Endothelial cell of umbilical vein (primary cell): ENCODE data around the gene LACTBL1. TPM values are rescaled to one million over a fixed set of nuclear protein-coding genes. Genes with fewer than 3 reads are reported as not detected.
A peak's percentile ranks its signal among the peaks of the same experiment; 100 is the strongest.

Source experiments
- BruUV-seq: library from RNA; stranded (reverse); fragments of 400-500 nt; replicated peaks from 2 replicates; lab custom pipeline; 2021; lab: Mats Ljungman, UMichigan
- CTCF ChIA-PET: fragments of 300-600, 350-600 bp; sonication (Branson Sonifier 250); formaldehyde crosslinking; loops from one replicate; lab custom pipeline; 2021; ENCODE audit warnings: antibody characterized with exemption, inconsistent platforms; lab: Charles Lee
- POLR2A ChIA-PET: fragments of 300-600, 350-600 bp; sonication (Branson Sonifier 250); formaldehyde crosslinking; loops from one replicate; lab custom pipeline; 2021; ENCODE audit warnings: antibody characterized with exemption, inconsistent platforms; lab: Charles Lee
- DNase-seq: peaks from one replicate; pipeline ENCODE4 v3.0.0-alpha.2; 2011; ENCODE audit warnings: low read depth, low spot score
- FAIRE-seq: peaks from 2 replicates; lab custom pipeline; 2011; peaks lifted over from hg19 to GRCh38; lab: Jason Lieb, UNC
- H2AFZ ChIP-seq: 2 replicates; pipeline ENCODE4 v1.6.0; 2012; ENCODE audit warnings: low read depth, low read length, control low read depth, inconsistent platforms
- H3K27ac ChIP-seq: 2 replicates; pipeline ENCODE4 v1.5.1; 2011; ENCODE audit warnings: low read depth, mild to moderate bottlenecking, control low read depth, low read length, moderate library complexity; ENCODE audit not compliant: insufficient read depth
- H3K27me3 ChIP-seq, 2 experiments: 2 replicates each; pipeline versions ENCODE4 v1.6.0 to v1.6.1; 2011; ENCODE audit warnings: low read length in 2 of 2, mixed read lengths in 1 of 2; ENCODE audit not compliant: control insufficient read depth in 2 of 2, insufficient read depth in 2 of 2
- H3K36me3 ChIP-seq, 2 experiments: 2 replicates in 1 of 2; 3 replicates in 1 of 2; pipeline ENCODE4 v1.5.1; 2011; ENCODE audit warnings: low read length in 2 of 2, mild to moderate bottlenecking in 1 of 2, moderate library complexity in 1 of 2; ENCODE audit not compliant: control insufficient read depth in 2 of 2, insufficient read depth in 2 of 2; ENCODE audit errors: extremely low read depth in 1 of 2
- H3K4me1 ChIP-seq: 3 replicates; pipeline ENCODE4 v1.5.1; 2011; ENCODE audit warnings: mild to moderate bottlenecking, low read length; ENCODE audit not compliant: control insufficient read depth, insufficient read depth; ENCODE audit errors: extremely low read depth
- H3K4me2 ChIP-seq: 2 replicates; pipeline ENCODE4 v1.6.1; 2011; ENCODE audit warnings: low read length, control low read depth, mixed read lengths; ENCODE audit not compliant: insufficient read depth
- H3K4me3 ChIP-seq, 3 experiments: fragments of 200-600 bp in 1 of 3; sonication (generic), shearing (Covaris generic) in 1 of 3; replicated peaks in 1 of 3; 2 replicates each; pipeline ENCODE4 v1.5.1; 2011 to 2016; ENCODE audit warnings: control low read depth in 3 of 3, low read length in 3 of 3, mild to moderate bottlenecking in 2 of 3, inconsistent platforms in 1 of 3, low read depth in 1 of 3, moderate library complexity in 1 of 3; ENCODE audit not compliant: insufficient read depth in 1 of 3
- H3K79me2 ChIP-seq: 2 replicates; pipeline ENCODE4 v1.6.0; 2012; ENCODE audit warnings: low read length, inconsistent platforms; ENCODE audit not compliant: control insufficient read depth, insufficient read depth
- H3K9ac ChIP-seq: replicated peaks from 2 replicates; pipeline ENCODE3; 2011; ENCODE audit warnings: low read length, control low read depth; ENCODE audit not compliant: insufficient read depth; ENCODE audit errors: extremely low read depth
- H3K9me1 ChIP-seq: replicated peaks from 3 replicates; pipeline ENCODE4 v1.6.0; 2011; ENCODE audit warnings: mild to moderate bottlenecking, low read length; ENCODE audit not compliant: control insufficient read depth, insufficient read depth; ENCODE audit errors: extremely low read depth
- H3K9me3 ChIP-seq: replicated peaks from 2 replicates; pipeline ENCODE4 v1.5.1; 2012; ENCODE audit warnings: low read length, inconsistent platforms; ENCODE audit not compliant: control insufficient read depth, insufficient read depth
- H4K20me1 ChIP-seq: replicated peaks from 2 replicates; pipeline ENCODE3; 2011; ENCODE audit warnings: mild to moderate bottlenecking, low read length; ENCODE audit not compliant: control insufficient read depth, insufficient read depth; ENCODE audit errors: extremely low read depth
- CTCF ChIP-seq, 2 donors: IDR thresholded peaks; 1 replicate in 1 of 2; 2 replicates in 1 of 2; pipeline ENCODE4 v1.5.1; 2011; ENCODE audit warnings: low read length in 2 of 2, mild to moderate bottlenecking in 2 of 2, moderate library complexity in 2 of 2, control low read depth in 1 of 2, inconsistent platforms in 1 of 2, low read depth in 1 of 2; ENCODE audit not compliant: insufficient read depth in 1 of 2; ENCODE audit errors: extremely low read depth in 1 of 2
- EZH2 ChIP-seq: IDR thresholded peaks from 2 replicates; pipeline ENCODE4 v1.6.1; 2012; ENCODE audit warnings: borderline replicate concordance, low read depth, mild to moderate bottlenecking, moderate library complexity, low read length, inconsistent platforms; ENCODE audit not compliant: severe bottlenecking
- JUN ChIP-seq: IDR thresholded peaks from 2 replicates; pipeline ENCODE4 v1.6.1; 2011; ENCODE audit warnings: borderline replicate concordance, low read depth; ENCODE audit not compliant: insufficient read length, insufficient read depth
- dilution Hi-C: fragments of 300-500 bp; cut with MboI; formaldehyde crosslinking; loops from one replicate; pipeline ENCODE4 v1.15.0; 2019; ENCODE audit warnings: low sequenced_read_pairs; ENCODE audit not compliant: extremely low pct_ligation_motif_present
- intact Hi-C: fragments of 100-400 bp; cut with micrococcal nuclease; formaldehyde crosslinking; loops from one replicate; pipeline ENCODE4 v1.10.0; 2022
- polyA plus RNA-seq, 4 experiments: library from polyadenylated mRNA; depleted of rRNA in 3 of 4; stranded (reverse) in 3 of 4; unstranded in 1 of 4; fragments of >200 nt; gene quantifications; 2 replicates each; pipeline versions ENCODE4 v1.2.1 to v1.2.3, GENCODE V29; 2011 to 2012; ENCODE audit warnings: missing spikeins in 1 of 4
- total RNA-seq: library from RNA; stranded (reverse); gene quantifications from 2 replicates; pipeline ENCODE4 v1.2.3, GENCODE V29; 2021

Gene LACTBL1
- total and polyA plus RNA-seq, 2 donors (not counting 3 experiments of a cell fraction or from before 2014, with no cell fraction given): not detected

- ChIA-PET POLR2A (interaction anchor here (0.5 kb wide), 1 partner anchor 130 kb away, joined by 3 read pairs; no protein-coding TSS in a partner anchor), CTCF (interaction anchor here (0.6 to 1.4 kb wide), 7 partner anchors 10 to 276 kb away, joined by 3 to 5 read pairs (median 4); no protein-coding TSS in a partner anchor)
- dilution Hi-C loops: no loop called here
- H2AFZ ChIP-seq: peak overlapping the region; percentile 73
- intact Hi-C loops: loop anchor here (2.0 kb wide), 1 partner anchor 671 kb away; the partner anchor contains the start of gene RPL11
- FAIRE-seq (peak; percentile 66), DNase-seq (peak; percentile 70)
- H3K27ac ChIP-seq: peak overlapping the region; percentile 51
- no peaks in the 10 kb centered on the region for H3K36me3 ChIP-seq
- no peak for TF ChIP-seq CTCF (IDR thresholded peaks at IDR 0.05; ENCODE audit: extremely low read depth in 1 of 2, insufficient read depth in 1 of 2, low read depth in 1 of 2, low read length in 2 of 2)
- TF ChIP-seq JUN: no peak
- TF ChIP-seq EZH2: no peak
- H3K9ac ChIP-seq: peak overlapping the region; percentile 93
- H3K79me2 ChIP-seq: peaks cover 57% of the 10 kb centered on the region
- H3K4me1 ChIP-seq: peaks cover 8% of the 10 kb centered on the region
- H3K27me3 ChIP-seq: no peaks in the 10 kb centered on the region
- H3K9me1 ChIP-seq: no peaks in the 10 kb centered on the region
- H4K20me1 ChIP-seq: peaks cover 6% of the 10 kb centered on the region
- peak overlapping the region; percentile 96 for H3K4me2 ChIP-seq
- BruUV-seq: TSS peak; percentile 23
- no peaks in the 10 kb centered on the region for H3K9me3 ChIP-seq
- peak overlapping the region; percentile 78 to 93 (median 85) for H3K4me3 ChIP-seq
Observed at GRCh38 chr1:23019863-23020625, 47.4 kb upstream of the LACTBL1 start.
